Measurements from ENCODE around the gene CLCN3. TPM values are rescaled to one million over a fixed set of nuclear protein-coding genes. Genes with fewer than 3 reads are reported as not detected.
A peak's percentile ranks its signal among the peaks of the same experiment; 100 is the strongest.
"Not testable (repeated sequence)": the region's sequence is repeated elsewhere in the genome, so short reads cannot be mapped to it uniquely, and the experiment has no call there.

The CLCN3 gene
- 10 to 100 TPM; 37.5 to 37.7 TPM for total RNA-seq
- 10 to 100 TPM in 1 of 2 donors, 1 to 10 TPM in 1; 6.2 to 13.9 TPM for polyA plus RNA-seq

- Mint-ChIP-seq H3K27me3 (no peaks in the 10 kb centered on the region), H3K4me1 (peaks cover 36 to 72% (median 52%) of the 10 kb centered on the region in 4 donors), H3K4me3 (peak within 1 kb of the TSS; percentile 88 to 100 (median 96)), H3K27ac (peak within 1 kb of the TSS; percentile 94 to 100 (median 99)), H3K36me3 (peaks cover 0 to 13% of the 10 kb centered on the region in 2 donors), H3K9me3 (no peaks in the 10 kb centered on the region)
- Histone ChIP-seq H3K4me1 (ENCODE audit: insufficient read depth, low read length) (peaks cover 38% of the 10 kb centered on the region), H3K4me3 (ENCODE audit: low read length in 2 of 2) (peak within 1 kb of the TSS; percentile 94 to 97), H3K27ac (ENCODE audit: low read depth, low read length) (peak within 1 kb of the TSS; percentile 87), H3K9me3 (ENCODE audit: control insufficient read depth in 1 of 2, low read length in 2 of 2) (no peaks in the 10 kb centered on the region), H3K36me3 (ENCODE audit: insufficient read depth, low read length) (no peaks in the 10 kb centered on the region), H3K27me3 (ENCODE audit: insufficient read depth, low read length) (no peaks in the 10 kb centered on the region)
- ChIA-PET CTCF (ENCODE audit: partially characterized antibody) (interaction anchor here (0.6 to 2.3 kb wide), 13 partner anchors 8 to 155 kb away, joined by 3 to 12 read pairs (median 3); partner anchors contain the start of gene NEK1), POLR2A (ENCODE audit: partially characterized antibody) (interaction anchor here (0.7 to 3.4 kb wide), 7 partner anchors 8 to 1140 kb away, joined by 3 to 29 read pairs (median 7); partner anchors contain the start of genes CBR4, DDX60L, MFAP3L and NEK1)
- intact Hi-C loops (cut with micrococcal nuclease), result loop anchor here (1.0 kb wide), 2 partner anchors 8 to 407 kb away; partner anchors contain the start of gene NEK1
- peak; percentile 80 to 91 (median 83) for DNase-seq
Measured at GRCh38 chr4:169619958-169620879, at the start of gene CLCN3. TSS of gene CLCN3 (plus strand) at chr4:169620578. CDS start at chr4:169635929, 15,351 bp downstream.

GRCh38 chr4:169571012-169571411 is 49.4 kb upstream of the CLCN3 start:
- H3K27me3 ChIP-seq (ENCODE audit: insufficient read depth, low read length); H3K9me3 ChIP-seq (ENCODE audit: control insufficient read depth in 1 of 2, low read length in 2 of 2); H3K4me1 Mint-ChIP-seq; H3K27ac ChIP-seq (ENCODE audit: low read depth, low read length); CTCF ChIA-PET (ENCODE audit: partially characterized antibody); H3K4me3 ChIP-seq (ENCODE audit: low read length in 2 of 2); H3K27ac Mint-ChIP-seq; H3K4me3 Mint-ChIP-seq; DNase-seq; POLR2A ChIA-PET (ENCODE audit: partially characterized antibody); H3K9me3 Mint-ChIP-seq; H3K27me3 Mint-ChIP-seq; H3K4me1 ChIP-seq (ENCODE audit: insufficient read depth, low read length); intact Hi-C loops (cut with micrococcal nuclease): not testable (repeated sequence)
- peaks cover 38 to 45% of the 10 kb centered on the region in 2 donors for H3K36me3 Mint-ChIP-seq
- peaks cover 10% of the 10 kb centered on the region for H3K36me3 ChIP-seq (ENCODE audit: insufficient read depth, low read length)

- ChIA-PET POLR2A (ENCODE audit: partially characterized antibody) (no interaction called here), CTCF (ENCODE audit: partially characterized antibody) (no interaction called here)
- H3K36me3 ChIP-seq (ENCODE audit: insufficient read depth, low read length), result peaks cover 10% of the 10 kb centered on the region
- no peaks in the 10 kb centered on the region for H3K4me1 ChIP-seq (ENCODE audit: insufficient read depth, low read length)
- H3K27ac Mint-ChIP-seq, result no peak overlapping the region
- intact Hi-C loops (cut with micrococcal nuclease), result no loop called here
- H3K27ac ChIP-seq (ENCODE audit: low read depth, low read length), result no peak overlapping the region
- peaks cover 1 to 3% (median 2%) of the 10 kb centered on the region in 4 donors for H3K4me1 Mint-ChIP-seq
- peaks cover 40 to 48% of the 10 kb centered on the region in 2 donors for H3K36me3 Mint-ChIP-seq
- no peak overlapping the region for H3K4me3 ChIP-seq (ENCODE audit: low read length in 2 of 2)
- no peaks in the 10 kb centered on the region for H3K9me3 ChIP-seq (ENCODE audit: control insufficient read depth in 1 of 2, low read length in 2 of 2)
- no peak for DNase-seq
- no peaks in the 10 kb centered on the region for H3K27me3 ChIP-seq (ENCODE audit: insufficient read depth, low read length)
- no peak overlapping the region for H3K4me3 Mint-ChIP-seq
- no peaks in the 10 kb centered on the region for H3K9me3 Mint-ChIP-seq
- H3K27me3 Mint-ChIP-seq, result no peaks in the 10 kb centered on the region
Measured at GRCh38 chr4:169571435-169571834, 48.9 kb upstream of the CLCN3 start.

GRCh38 chr4:169573889-169574288 is 46.5 kb upstream of the CLCN3 start:
- peaks cover 42 to 47% of the 10 kb centered on the region in 2 donors for H3K36me3 Mint-ChIP-seq
- Histone ChIP-seq H3K9me3 (ENCODE audit: control insufficient read depth in 1 of 2, low read length in 2 of 2) (no peaks in the 10 kb centered on the region), H3K4me1 (ENCODE audit: insufficient read depth, low read length) (no peaks in the 10 kb centered on the region), H3K36me3 (ENCODE audit: insufficient read depth, low read length) (peaks cover 10% of the 10 kb centered on the region), H3K27me3 (ENCODE audit: insufficient read depth, low read length) (no peaks in the 10 kb centered on the region), H3K27ac (ENCODE audit: low read depth, low read length) (no peak overlapping the region), H3K4me3 (ENCODE audit: low read length in 2 of 2) (no peak overlapping the region)
- peaks cover 0 to 1% (median 0%) of the 10 kb centered on the region in 4 donors for H3K4me1 Mint-ChIP-seq
- POLR2A ChIA-PET (ENCODE audit: partially characterized antibody), result no interaction called here
- no peak overlapping the region for H3K4me3 Mint-ChIP-seq
- peak overlapping the region in 2 of 7 donors; percentile 6 to 22 for H3K27ac Mint-ChIP-seq
- intact Hi-C loops (cut with micrococcal nuclease), result no loop called here
- no peak for DNase-seq
- CTCF ChIA-PET (ENCODE audit: partially characterized antibody), result interaction anchor here (0.7 kb wide), 1 partner anchor 28 kb away, joined by 3 read pairs; no protein-coding TSS in a partner anchor
- H3K9me3 Mint-ChIP-seq, result no peaks in the 10 kb centered on the region
- no peaks in the 10 kb centered on the region for H3K27me3 Mint-ChIP-seq

- H3K27me3 Mint-ChIP-seq, result no peaks in the 10 kb centered on the region
- DNase-seq, result no peak
- CTCF ChIA-PET (ENCODE audit: partially characterized antibody), result no interaction called here
- peaks cover 21 to 45% of the 10 kb centered on the region in 2 donors for H3K36me3 Mint-ChIP-seq
- H3K27me3 ChIP-seq (ENCODE audit: insufficient read depth, low read length), result no peaks in the 10 kb centered on the region
- H3K9me3 Mint-ChIP-seq, result no peaks in the 10 kb centered on the region
- H3K27ac Mint-ChIP-seq, result no peak overlapping the region
- peaks cover 4% of the 10 kb centered on the region for H3K36me3 ChIP-seq (ENCODE audit: insufficient read depth, low read length)
- H3K4me1 ChIP-seq (ENCODE audit: insufficient read depth, low read length), result no peaks in the 10 kb centered on the region
- no peak overlapping the region for H3K27ac ChIP-seq (ENCODE audit: low read depth, low read length)
- H3K9me3 ChIP-seq (ENCODE audit: control insufficient read depth in 1 of 2, low read length in 2 of 2), result no peaks in the 10 kb centered on the region
- intact Hi-C loops (cut with micrococcal nuclease), result no loop called here
- H3K4me3 Mint-ChIP-seq, result no peak overlapping the region
- no peaks in the 10 kb centered on the region for H3K4me1 Mint-ChIP-seq
- POLR2A ChIA-PET (ENCODE audit: partially characterized antibody), result no interaction called here
- no peak overlapping the region for H3K4me3 ChIP-seq (ENCODE audit: low read length in 2 of 2)
Measured at GRCh38 chr4:169582203-169582602, 38.2 kb upstream of the CLCN3 start.

GRCh38 chr4:169582706-169583105 is 37.7 kb upstream of the CLCN3 start:
- H3K27me3 Mint-ChIP-seq, result no peaks in the 10 kb centered on the region
- ChIA-PET POLR2A (ENCODE audit: partially characterized antibody) (no interaction called here), CTCF (ENCODE audit: partially characterized antibody) (no interaction called here)
- H3K9me3 ChIP-seq (ENCODE audit: control insufficient read depth in 1 of 2, low read length in 2 of 2), result no peaks in the 10 kb centered on the region
- H3K4me1 ChIP-seq (ENCODE audit: insufficient read depth, low read length), result no peaks in the 10 kb centered on the region
- H3K36me3 Mint-ChIP-seq, result peaks cover 21 to 45% of the 10 kb centered on the region in 2 donors
- peaks cover 4% of the 10 kb centered on the region for H3K36me3 ChIP-seq (ENCODE audit: insufficient read depth, low read length)
- H3K9me3 Mint-ChIP-seq, result no peaks in the 10 kb centered on the region
- H3K4me3 ChIP-seq (ENCODE audit: low read length in 2 of 2), result no peak overlapping the region
- H3K27ac ChIP-seq (ENCODE audit: low read depth, low read length), result no peak overlapping the region
- no peaks in the 10 kb centered on the region for H3K4me1 Mint-ChIP-seq
- no peaks in the 10 kb centered on the region for H3K27me3 ChIP-seq (ENCODE audit: insufficient read depth, low read length)
- intact Hi-C loops (cut with micrococcal nuclease), result no loop called here
- no peak for DNase-seq
- H3K4me3 Mint-ChIP-seq, result no peak overlapping the region
- H3K27ac Mint-ChIP-seq, result peak overlapping the region in 1 of 7 donors; percentile 35

GRCh38 chr4:169583563-169583962 is 36.8 kb upstream of the CLCN3 start:
- H3K27ac Mint-ChIP-seq, result peak overlapping the region in 1 of 7 donors; percentile 57
- H3K4me1 Mint-ChIP-seq, result no peaks in the 10 kb centered on the region
- Histone ChIP-seq H3K36me3 (ENCODE audit: insufficient read depth, low read length) (peaks cover 4% of the 10 kb centered on the region), H3K27ac (ENCODE audit: low read depth, low read length) (no peak overlapping the region), H3K4me1 (ENCODE audit: insufficient read depth, low read length) (no peaks in the 10 kb centered on the region), H3K9me3 (ENCODE audit: control insufficient read depth in 1 of 2, low read length in 2 of 2) (no peaks in the 10 kb centered on the region), H3K27me3 (ENCODE audit: insufficient read depth, low read length) (no peaks in the 10 kb centered on the region), H3K4me3 (ENCODE audit: low read length in 2 of 2) (no peak overlapping the region)
- ChIA-PET CTCF (ENCODE audit: partially characterized antibody) (no interaction called here), POLR2A (ENCODE audit: partially characterized antibody) (no interaction called here)
- H3K4me3 Mint-ChIP-seq, result no peak overlapping the region
- H3K27me3 Mint-ChIP-seq, result no peaks in the 10 kb centered on the region
- no peak for DNase-seq
- intact Hi-C loops (cut with micrococcal nuclease), result no loop called here
- peaks cover 21 to 47% of the 10 kb centered on the region in 2 donors for H3K36me3 Mint-ChIP-seq
- H3K9me3 Mint-ChIP-seq, result no peaks in the 10 kb centered on the region
